Retinal pigment epithelial cell (primary cell): ENCODE data around the gene GALNS.

Source experiments
- DNase-seq: peaks from one replicate; pipeline ENCODE4 v3.0.0-alpha.2; 2010; ENCODE audit warnings: low read depth
- H3K4me3 ChIP-seq: 2 replicates; pipeline ENCODE4 v1.5.1; 2011; ENCODE audit warnings: mild to moderate bottlenecking, low read length, control low read depth, moderate library complexity
- TF ChIP-seq, protein P1 (sequence below): conservative IDR thresholded peaks from 2 replicates; pipeline ENCODE4 v1.5.1; 2011; ENCODE audit warnings: low read depth, low read length, control low read depth, inconsistent platforms

Gene GALNS

DNA sequence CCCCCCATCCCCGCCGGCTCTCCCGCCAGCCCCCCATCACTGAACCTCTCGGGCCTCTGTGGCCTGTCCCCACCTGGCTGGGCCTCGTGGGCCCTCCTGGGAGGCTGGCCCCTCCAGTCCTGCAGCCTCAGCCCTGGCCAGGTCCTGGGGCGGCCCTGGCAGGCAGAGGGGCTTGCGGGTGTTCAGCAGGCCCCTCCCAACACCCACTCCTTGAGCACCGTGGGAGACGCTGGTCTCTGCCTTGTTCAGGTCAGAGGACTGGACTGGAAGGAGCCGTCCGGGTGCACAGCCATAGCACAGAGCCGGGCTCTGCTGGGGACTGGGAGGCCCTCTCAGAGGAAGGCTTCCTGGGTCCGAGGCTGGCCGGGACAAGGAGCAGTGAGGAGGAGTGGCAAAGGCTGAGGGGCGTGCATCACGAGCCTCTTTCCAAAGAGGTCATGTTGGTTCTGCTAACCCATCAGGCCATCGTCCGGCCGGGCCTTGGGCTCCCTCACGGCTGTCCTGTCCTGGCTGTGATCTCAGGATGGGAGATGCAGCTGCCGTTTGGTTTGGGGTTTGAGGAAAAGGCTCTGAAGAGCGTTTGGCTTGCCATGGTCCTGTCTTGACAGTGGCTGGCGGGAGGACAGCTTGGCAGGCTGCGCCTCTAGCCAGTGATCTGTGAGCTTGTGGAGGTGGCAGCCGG, 16.0 kb upstream of the GALNS start:
- DNase-seq, result no peak
- no peak overlapping the region for H3K4me3 ChIP-seq

DNA sequence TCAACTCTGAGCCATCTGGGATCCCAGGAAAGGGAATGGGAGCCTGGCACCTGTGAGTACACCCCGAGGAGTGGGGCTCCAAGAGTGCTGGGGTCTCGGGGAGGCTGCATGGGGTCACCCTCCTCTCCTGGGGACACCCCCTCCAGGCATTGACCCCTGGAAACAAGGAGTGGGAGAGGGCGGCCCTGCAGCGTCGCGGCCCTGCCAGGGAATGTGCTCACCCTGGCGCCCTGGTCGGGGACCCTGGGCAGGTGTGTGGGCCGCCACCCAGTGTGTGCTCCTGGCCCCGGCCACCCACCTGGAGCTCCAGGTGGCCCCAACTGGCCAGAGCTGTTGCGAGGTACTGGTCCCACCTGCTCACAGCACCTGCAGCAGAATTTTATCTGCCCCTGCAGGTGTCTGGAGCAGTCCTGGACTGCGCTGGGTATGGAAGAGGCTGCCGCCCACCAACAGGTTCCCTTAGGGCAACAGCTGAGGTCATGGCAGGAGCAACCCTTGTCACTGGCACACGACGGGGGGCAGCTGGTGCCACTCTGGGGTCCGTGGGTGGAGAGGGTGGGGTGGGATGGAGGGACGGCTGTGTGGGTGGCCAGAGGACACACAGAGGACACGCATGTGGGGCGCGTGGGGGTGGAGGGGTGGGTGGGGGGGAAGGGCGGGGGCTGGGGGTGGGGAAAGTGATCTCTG, 15.1 kb upstream of the GALNS start:
- no peak overlapping the region for H3K4me3 ChIP-seq
- TF ChIP-seq, protein P1, sequence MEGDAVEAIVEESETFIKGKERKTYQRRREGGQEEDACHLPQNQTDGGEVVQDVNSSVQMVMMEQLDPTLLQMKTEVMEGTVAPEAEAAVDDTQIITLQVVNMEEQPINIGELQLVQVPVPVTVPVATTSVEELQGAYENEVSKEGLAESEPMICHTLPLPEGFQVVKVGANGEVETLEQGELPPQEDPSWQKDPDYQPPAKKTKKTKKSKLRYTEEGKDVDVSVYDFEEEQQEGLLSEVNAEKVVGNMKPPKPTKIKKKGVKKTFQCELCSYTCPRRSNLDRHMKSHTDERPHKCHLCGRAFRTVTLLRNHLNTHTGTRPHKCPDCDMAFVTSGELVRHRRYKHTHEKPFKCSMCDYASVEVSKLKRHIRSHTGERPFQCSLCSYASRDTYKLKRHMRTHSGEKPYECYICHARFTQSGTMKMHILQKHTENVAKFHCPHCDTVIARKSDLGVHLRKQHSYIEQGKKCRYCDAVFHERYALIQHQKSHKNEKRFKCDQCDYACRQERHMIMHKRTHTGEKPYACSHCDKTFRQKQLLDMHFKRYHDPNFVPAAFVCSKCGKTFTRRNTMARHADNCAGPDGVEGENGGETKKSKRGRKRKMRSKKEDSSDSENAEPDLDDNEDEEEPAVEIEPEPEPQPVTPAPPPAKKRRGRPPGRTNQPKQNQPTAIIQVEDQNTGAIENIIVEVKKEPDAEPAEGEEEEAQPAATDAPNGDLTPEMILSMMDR, result no peak
- no peak for DNase-seq

More for the DNA sequence above, 16.0 kb upstream of the GALNS start:
- TF ChIP-seq, protein P1, result no peak

DNA sequence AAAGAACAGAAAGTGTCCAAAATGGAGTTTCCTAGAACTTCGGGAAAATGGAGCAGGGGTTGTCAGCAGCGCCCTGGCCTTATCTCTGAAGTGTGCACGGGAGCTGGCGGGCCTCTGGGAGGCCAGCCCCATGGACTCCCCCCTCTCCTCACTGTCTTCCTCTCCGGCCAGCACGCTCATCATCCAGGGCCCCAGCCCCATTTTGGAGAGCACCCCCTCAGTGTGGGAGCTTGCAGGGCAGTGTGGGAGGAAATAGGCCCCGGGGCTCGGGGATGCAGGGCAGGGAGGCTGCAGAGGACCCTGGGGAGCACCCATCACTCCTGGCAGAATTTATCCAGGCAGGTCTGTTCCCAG, 14.6 kb upstream of the GALNS start:
- H3K4me3 ChIP-seq, result no peak overlapping the region
- TF ChIP-seq, protein P1, result no peak
- DNase-seq, result no peak

DNA sequence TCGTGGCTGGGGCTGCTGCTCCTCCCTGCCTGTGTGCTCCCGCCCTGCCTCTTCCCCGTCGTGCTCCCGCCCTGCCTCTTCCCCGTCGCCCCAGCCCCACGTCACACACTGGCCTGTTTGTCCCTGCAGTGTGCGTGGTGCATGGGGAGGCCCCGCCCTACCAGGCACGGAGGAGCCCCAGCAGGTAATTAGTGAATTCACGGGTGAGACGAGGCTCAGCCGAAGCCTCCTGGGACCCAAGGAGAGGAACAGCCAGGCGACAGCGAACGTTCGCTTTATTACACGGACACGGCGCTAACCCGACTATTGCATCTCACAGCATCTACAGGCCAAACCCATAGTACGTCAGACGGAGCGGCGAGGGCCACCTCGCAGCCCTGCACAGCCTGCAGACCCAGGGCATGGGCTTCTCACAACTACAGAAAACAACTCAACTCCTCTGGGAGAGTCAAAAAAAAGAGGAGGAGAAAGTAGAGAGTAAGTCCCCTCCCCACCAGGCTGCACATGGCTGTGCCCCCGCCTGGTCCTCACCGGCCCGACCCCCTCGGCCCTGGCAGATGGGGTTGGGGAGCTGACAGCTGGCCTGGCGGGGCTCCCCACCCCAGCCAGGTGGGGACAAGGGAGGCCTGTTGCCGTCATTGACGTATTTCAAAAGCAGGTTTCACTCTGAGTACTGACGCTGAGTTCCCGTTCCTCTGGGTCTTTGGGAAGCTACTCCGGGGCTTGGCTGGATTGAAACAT, 14.0 kb upstream of the GALNS start:
- TF ChIP-seq, protein P1, result no peak
- no peak overlapping the region for H3K4me3 ChIP-seq
- no peak for DNase-seq

DNA sequence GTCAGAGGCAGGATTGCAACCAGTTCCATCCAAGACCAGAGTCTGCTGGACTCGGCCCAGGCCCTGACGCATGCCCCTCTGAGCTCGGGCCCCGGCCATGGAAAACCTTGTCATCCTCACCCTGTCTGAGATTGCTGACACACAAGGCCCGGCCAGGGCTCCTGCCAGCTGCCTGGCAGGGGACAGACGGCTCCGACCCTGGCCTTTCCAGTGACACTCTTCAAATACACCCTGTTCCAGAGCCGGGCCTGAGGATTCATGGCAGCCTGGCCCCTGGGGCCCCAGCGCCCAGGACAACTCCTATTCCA, 12.9 kb upstream of the GALNS start:
- no peak for DNase-seq
- TF ChIP-seq, protein P1, result no peak
- H3K4me3 ChIP-seq, result no peak overlapping the region

DNA sequence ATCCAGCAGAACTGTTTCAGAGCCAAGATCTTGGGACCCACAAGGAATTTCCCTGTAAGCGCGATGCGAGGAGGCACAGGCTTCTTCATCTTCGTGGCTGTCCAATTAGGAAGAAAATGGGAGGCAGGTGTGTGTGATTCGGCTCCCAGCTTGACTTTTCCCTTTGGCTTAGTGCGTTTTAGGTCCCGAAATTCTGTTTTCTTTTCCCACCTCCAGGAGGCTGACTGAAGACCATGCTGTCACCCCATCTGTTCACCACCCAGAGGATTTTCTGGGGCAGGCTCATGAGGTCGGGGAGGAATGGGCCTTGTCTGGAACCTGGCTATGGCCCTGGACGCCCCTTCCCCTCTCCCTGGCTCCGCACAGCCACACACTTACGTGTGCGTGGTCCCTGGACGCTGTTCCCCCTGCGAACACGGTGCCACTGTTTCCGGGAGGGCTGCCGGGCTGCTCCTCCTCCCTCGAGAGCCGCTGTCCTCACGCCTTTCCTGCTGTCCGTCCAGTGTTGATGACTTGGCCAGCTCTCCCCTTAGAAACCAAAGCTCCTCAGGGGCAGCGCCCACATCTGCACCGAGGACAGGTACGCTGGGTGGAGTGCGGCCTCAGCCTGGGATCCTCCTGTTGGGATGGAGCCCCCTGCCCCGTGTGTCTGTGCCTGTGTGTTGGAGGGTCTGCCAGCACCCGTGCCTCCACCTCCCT, 12.4 kb upstream of the GALNS start:
- TF ChIP-seq, protein P1, result no peak
- DNase-seq, result no peak
- H3K4me3 ChIP-seq, result no peak overlapping the region
